SK-N-SH treated with all-trans-retinoic acid at 6 μM for 48 hours (cell line): Measurements from ENCODE around the gene NR2E1.

Experiments used
- ATAC-seq: fragments of 200-7000 bp; cut with Tn5 transposase; 3 replicates; pipeline ENCODE4 v1.9.1; 2020; ENCODE audit warnings: mild to moderate bottlenecking, moderate library complexity
- ARNTL ChIP-seq: fragments of 450-650 bp; formaldehyde crosslinking; IDR thresholded peaks from 2 replicates; pipeline ENCODE4 v1.5.0; 2020; ENCODE audit warnings: low read depth, mild to moderate bottlenecking, moderate library complexity, borderline replicate concordance
- BACH2 ChIP-seq: fragments of 250-450 bp; sonication (Bioruptor Pico); IDR thresholded peaks from 2 replicates; pipeline ENCODE4 v1.9.0; 2021; ENCODE audit warnings: mild to moderate bottlenecking, borderline replicate concordance
- CREB5 ChIP-seq: fragments of 250-450 bp; sonication (Bioruptor Pico); IDR thresholded peaks from 2 replicates; pipeline ENCODE4 v1.5.1; 2020; ENCODE audit warnings: low read depth, mild to moderate bottlenecking, moderate library complexity
- CSRNP3 ChIP-seq: fragments of 250-450 bp; sonication (Bioruptor Pico); IDR thresholded peaks from 2 replicates; pipeline ENCODE4 v1.5.1; 2021; ENCODE audit warnings: mild to moderate bottlenecking, moderate library complexity
- GLIS3 ChIP-seq: fragments of 250-450 bp; sonication (Bioruptor Pico); IDR thresholded peaks from 2 replicates; pipeline ENCODE4 v1.5.0; 2020; ENCODE audit warnings: mild to moderate bottlenecking, moderate library complexity
- ISL1 ChIP-seq: fragments of 250-450 bp; sonication (Bioruptor Pico); IDR thresholded peaks from 2 replicates; pipeline ENCODE4 v2.1.2; 2022; ENCODE audit warnings: mild to moderate bottlenecking, moderate library complexity
- OSR1 ChIP-seq: fragments of 250-450 bp; sonication (Bioruptor Pico); IDR thresholded peaks from 2 replicates; pipeline ENCODE4 v1.8.0; 2022; ENCODE audit warnings: moderate library complexity, mild to moderate bottlenecking, inconsistent platforms
- POU6F1 ChIP-seq: fragments of 250-450 bp; sonication (Bioruptor Pico); IDR thresholded peaks from 2 replicates; pipeline ENCODE4 v1.8.0; 2021; ENCODE audit warnings: low read depth, mild to moderate bottlenecking, moderate library complexity, borderline replicate concordance
- PPARA ChIP-seq: fragments of 250-450 bp; sonication (Bioruptor Pico); IDR thresholded peaks from 2 replicates; pipeline ENCODE4 v1.5.0; 2020; ENCODE audit warnings: mild to moderate bottlenecking, borderline replicate concordance
- RARB ChIP-seq: fragments of 250-450 bp; sonication (Bioruptor Pico); IDR thresholded peaks from 2 replicates; pipeline ENCODE4 v1.8.0; 2021; ENCODE audit warnings: mild to moderate bottlenecking, moderate library complexity
- SNAI2 ChIP-seq: fragments of 250-450 bp; sonication (Bioruptor Pico); IDR thresholded peaks from 2 replicates; pipeline ENCODE4 v1.5.0; 2020; ENCODE audit warnings: mild to moderate bottlenecking, moderate library complexity
- TCF4 ChIP-seq: fragments of 250-450 bp; sonication (Bioruptor Pico); IDR thresholded peaks from 2 replicates; pipeline ENCODE4 v1.8.0; 2021; ENCODE audit warnings: mild to moderate bottlenecking, moderate library complexity, borderline replicate concordance
- TOX ChIP-seq: fragments of 250-450 bp; sonication (Bioruptor Pico); IDR thresholded peaks from 2 replicates; pipeline ENCODE4 v1.8.0; 2021; ENCODE audit warnings: mild to moderate bottlenecking, moderate library complexity, borderline replicate concordance
- TSHZ2 ChIP-seq: fragments of 250-450 bp; sonication (Bioruptor Pico); IDR thresholded peaks from 2 replicates; pipeline ENCODE4 v1.5.0; 2020; ENCODE audit warnings: mild to moderate bottlenecking, moderate library complexity
- ZC3H10 ChIP-seq: fragments of 250-450 bp; sonication (Bioruptor Pico); IDR thresholded peaks from 2 replicates; pipeline ENCODE4 v1.5.1; 2021; ENCODE audit warnings: mild to moderate bottlenecking, moderate library complexity
- ZFP30 ChIP-seq: fragments of 450-650 bp; formaldehyde crosslinking; IDR thresholded peaks from 2 replicates; pipeline ENCODE4 v1.5.0; 2022; ENCODE audit warnings: mild to moderate bottlenecking, moderate library complexity
- ZNF565 ChIP-seq: fragments of 450-650 bp; formaldehyde crosslinking; conservative IDR thresholded peaks from 2 replicates; pipeline ENCODE4 v1.5.0; 2020; ENCODE audit warnings: low read depth, mild to moderate bottlenecking, moderate library complexity
- ZNF8 ChIP-seq: fragments of 450-650 bp; formaldehyde crosslinking; IDR thresholded peaks from 2 replicates; pipeline ENCODE4 v1.5.0; 2020; ENCODE audit warnings: mild to moderate bottlenecking, moderate library complexity

The NR2E1 gene

GRCh38 chr6:108175176-108175591 lies 9.4 kb downstream of the NR2E1 start (continued):
- TF ChIP-seq ARNTL (no peak), ZC3H10 (CRISPR knock-in tag) (no peak), ZNF8 (CRISPR knock-in tag) (no peak), GLIS3 (CRISPR knock-in tag) (no peak), CREB5 (no peak)

- no peak for TF ChIP-seq TCF4 (CRISPR knock-in tag)
- TF ChIP-seq ISL1, result no peak
- TF ChIP-seq RARB, result no peak
- no peak for TF ChIP-seq TSHZ2 (CRISPR knock-in tag)
- no peak for TF ChIP-seq CSRNP3 (CRISPR knock-in tag)
- no peak for TF ChIP-seq ZC3H10 (CRISPR knock-in tag)
- no peak for TF ChIP-seq ZNF565
- TF ChIP-seq ARNTL, result no peak
- TF ChIP-seq POU6F1 (CRISPR knock-in tag), result no peak
- TF ChIP-seq PPARA, result no peak
- no peak for TF ChIP-seq GLIS3 (CRISPR knock-in tag)
- no peak for TF ChIP-seq ZFP30 (CRISPR knock-in tag)
- ATAC-seq, result no peak
Observed at GRCh38 chr6:108175592-108176279, 9.9 kb downstream of the NR2E1 start.

- no peak for TF ChIP-seq TSHZ2 (CRISPR knock-in tag)
- TF ChIP-seq CSRNP3 (CRISPR knock-in tag), result no peak
- no peak for TF ChIP-seq SNAI2 (CRISPR knock-in tag)
- no peak for TF ChIP-seq BACH2 (CRISPR knock-in tag)
- no peak for TF ChIP-seq ZC3H10 (CRISPR knock-in tag)
- no peak for TF ChIP-seq CREB5
- no peak for TF ChIP-seq ZFP30 (CRISPR knock-in tag)
- TF ChIP-seq ZNF565, result no peak
- TF ChIP-seq TOX (CRISPR knock-in tag), result no peak
- no peak for TF ChIP-seq GLIS3 (CRISPR knock-in tag)
- TF ChIP-seq TCF4 (CRISPR knock-in tag), result no peak
- no peak for TF ChIP-seq OSR1 (CRISPR knock-in tag)
- TF ChIP-seq ARNTL, result no peak
- ATAC-seq, result no peak
Observed at GRCh38 chr6:108176281-108177089, 10.7 kb downstream of the NR2E1 start.
